B cell (primary cell): ENCODE measurements around the gene LMOD2. TPM values are rescaled to one million over a fixed set of nuclear protein-coding genes. Genes with fewer than 3 reads are reported as not detected.

Experiments used
- ATAC-seq: fragments of 200-7000 bp; cut with Tn5 transposase; one replicate; pipeline ENCODE4 v1.10.0; 2021; ENCODE audit warnings: low read depth, mild to moderate bottlenecking, moderate number of reproducible peaks, moderate library complexity
- CTCF ChIA-PET: fragments of 350-600 bp; sonication (Branson Sonifier 250); formaldehyde crosslinking; loops from one replicate; lab custom pipeline; 2021; ENCODE audit warnings: antibody characterized with exemption, inconsistent platforms; lab: Charles Lee
- POLR2A ChIA-PET: fragments of 350-600 bp; sonication (Branson Sonifier 250); formaldehyde crosslinking; loops from one replicate; lab custom pipeline; 2021; ENCODE audit warnings: antibody characterized with exemption; lab: Charles Lee
- DNase-seq: peaks from one replicate; pipeline ENCODE4 v3.0.0; 2013
- H2AFZ ChIP-seq: 2 replicates; pipeline ENCODE4 v1.6.1; 2012; ENCODE audit warnings: mild to moderate bottlenecking, low read depth, low read length; ENCODE audit not compliant: insufficient read depth, poor library complexity, severe bottlenecking
- H3K27ac ChIP-seq, 2 donors: 1 replicate in 1 of 2; 2 replicates in 1 of 2; pipeline ENCODE4 v1.5.1; 2012 to 2013; ENCODE audit warnings: low read length in 2 of 2, mild to moderate bottlenecking in 2 of 2, moderate library complexity in 1 of 2
- H3K27me3 ChIP-seq, 4 experiments: fragments of 200-600 bp in 1 of 4; sonication (generic) in 1 of 4; replicated peaks in 1 of 4; 1 replicate in 2 of 4; 2 replicates in 2 of 4; pipeline versions ENCODE4 v1.6.1 to v1.7.0; 2013 to 2016; ENCODE audit warnings: low read length in 3 of 4, mild to moderate bottlenecking in 2 of 4, mixed read lengths in 1 of 4, moderate library complexity in 1 of 4; ENCODE audit not compliant: insufficient read depth in 4 of 4, control insufficient read depth in 3 of 4; ENCODE audit errors: control extremely low read depth in 1 of 4
- H3K36me3 ChIP-seq, 2 experiments: replicated peaks in 1 of 2; 1 replicate in 1 of 2; 2 replicates in 1 of 2; pipeline versions ENCODE4 v1.6.1 to v1.7.1; 2013; ENCODE audit warnings: low read length in 1 of 2; ENCODE audit not compliant: insufficient read depth in 2 of 2, control insufficient read depth in 1 of 2; ENCODE audit errors: control extremely low read depth in 1 of 2, extremely low read depth in 1 of 2
- H3K4me1 ChIP-seq, 2 donors: fragments of 200-600 bp in 1 of 2; sonication (generic) in 1 of 2; 1 replicate in 1 of 2; 2 replicates in 1 of 2; pipeline versions ENCODE4 v1.5.1 to v1.6.1; 2013 to 2017; ENCODE audit warnings: low read length in 2 of 2; ENCODE audit not compliant: control insufficient read depth in 2 of 2, insufficient read depth in 2 of 2
- H3K4me2 ChIP-seq: replicated peaks from 2 replicates; pipeline ENCODE3; 2012; ENCODE audit warnings: mild to moderate bottlenecking, low read depth, low read length; ENCODE audit not compliant: poor library complexity, severe bottlenecking
- H3K4me3 ChIP-seq, 5 experiments: fragments of 200-600 bp in 1 of 5; sonication (generic) in 1 of 5; 1 replicate in 3 of 5; 2 replicates in 2 of 5; pipeline versions ENCODE4 v1.5.1 to v1.7.0; 2011 to 2016; ENCODE audit warnings: low read length in 4 of 5, mild to moderate bottlenecking in 4 of 5, low read depth in 2 of 5, control low read depth in 1 of 5, moderate library complexity in 1 of 5; ENCODE audit not compliant: insufficient read depth in 1 of 5; ENCODE audit errors: control extremely low read depth in 1 of 5, extremely low read depth in 1 of 5
- H3K79me2 ChIP-seq: fragments of 200-600 bp; sonication (generic); one replicate; pipeline ENCODE4 v1.6.0; 2016; ENCODE audit warnings: low read length; ENCODE audit not compliant: control insufficient read depth, insufficient read depth
- H3K9ac ChIP-seq: fragments of 200-600 bp; sonication (generic); 2 replicates; pipeline ENCODE4 v1.6.1; 2017; ENCODE audit warnings: mild to moderate bottlenecking, low read length, moderate library complexity
- H3K9me3 ChIP-seq, 3 donors: one replicate each; pipeline versions ENCODE4 v1.6.1 to v1.7.1; 2013; ENCODE audit warnings: low read length in 2 of 3; ENCODE audit not compliant: control insufficient read depth in 2 of 3, insufficient read depth in 1 of 3; ENCODE audit errors: control extremely low read depth in 1 of 3
- H4K20me1 ChIP-seq: 2 replicates; pipeline ENCODE4 v1.6.0; 2012; ENCODE audit warnings: mild to moderate bottlenecking, low read length; ENCODE audit not compliant: insufficient read depth, control insufficient read depth, poor library complexity, severe bottlenecking
- H3K27ac Mint-ChIP-seq: one replicate; pipeline ENCODE4 v1.8.0; 2021; ENCODE audit warnings: mixed read lengths
- H3K27me3 Mint-ChIP-seq: one replicate; pipeline ENCODE4 v1.8.0; 2021; ENCODE audit warnings: mixed read lengths
- H3K4me1 Mint-ChIP-seq: one replicate; pipeline ENCODE4 v1.8.0; 2021; ENCODE audit warnings: mixed read lengths
- H3K4me3 Mint-ChIP-seq: one replicate; pipeline ENCODE4 v1.8.0; 2021; ENCODE audit warnings: mixed read lengths
- H3K9me3 Mint-ChIP-seq: one replicate; pipeline ENCODE4 v1.8.0; 2022; ENCODE audit warnings: mixed read lengths; ENCODE audit not compliant: insufficient read depth
- EZH2 ChIP-seq: IDR thresholded peaks from 2 replicates; pipeline ENCODE4 v1.6.1; 2012; ENCODE audit warnings: borderline replicate concordance, low read depth, mild to moderate bottlenecking, moderate library complexity, low read length; ENCODE audit not compliant: insufficient read depth, poor library complexity, severe bottlenecking
- WGBS: methylation state at CpG from one replicate; pipeline ENCODE4 v1.1.5; 2013; ENCODE audit warnings: missing lambda C conversion rate; ENCODE audit not compliant: insufficient coverage; 5-methylcytosine and 5-hydroxymethylcytosine counted together
- intact Hi-C: fragments of 100-400 bp; cut with micrococcal nuclease; formaldehyde crosslinking; loops from one replicate; pipeline ENCODE4 v1.10.0; 2022
- polyA plus RNA-seq: library from polyadenylated mRNA; depleted of rRNA; stranded (reverse); fragments of >200 nt; gene quantifications from 2 replicates; pipeline ENCODE4 v1.2.3, GENCODE V29; 2012
- total RNA-seq, 2 donors: library from RNA; stranded (reverse); fragments of 120-200 nt in 1 of 2; gene quantifications; 1 replicate in 1 of 2; 2 replicates in 1 of 2; pipeline versions ENCODE4 v1.2.3 to v1.2.4, GENCODE V29; 2013 to 2022
- TF ChIP-seq, protein P1 (sequence below): fragments of 200-600 bp; IDR thresholded peaks from one replicate; pipeline ENCODE4 v1.8.0; 2022; ENCODE audit warnings: antibody characterized with exemption, mild to moderate bottlenecking

LMOD2 gene
- total and polyA plus RNA-seq, 2 donors (not counting 1 experiment from before 2014, with no cell fraction given): not detected

- TF ChIP-seq EZH2: no peak
- TF ChIP-seq, protein P1, sequence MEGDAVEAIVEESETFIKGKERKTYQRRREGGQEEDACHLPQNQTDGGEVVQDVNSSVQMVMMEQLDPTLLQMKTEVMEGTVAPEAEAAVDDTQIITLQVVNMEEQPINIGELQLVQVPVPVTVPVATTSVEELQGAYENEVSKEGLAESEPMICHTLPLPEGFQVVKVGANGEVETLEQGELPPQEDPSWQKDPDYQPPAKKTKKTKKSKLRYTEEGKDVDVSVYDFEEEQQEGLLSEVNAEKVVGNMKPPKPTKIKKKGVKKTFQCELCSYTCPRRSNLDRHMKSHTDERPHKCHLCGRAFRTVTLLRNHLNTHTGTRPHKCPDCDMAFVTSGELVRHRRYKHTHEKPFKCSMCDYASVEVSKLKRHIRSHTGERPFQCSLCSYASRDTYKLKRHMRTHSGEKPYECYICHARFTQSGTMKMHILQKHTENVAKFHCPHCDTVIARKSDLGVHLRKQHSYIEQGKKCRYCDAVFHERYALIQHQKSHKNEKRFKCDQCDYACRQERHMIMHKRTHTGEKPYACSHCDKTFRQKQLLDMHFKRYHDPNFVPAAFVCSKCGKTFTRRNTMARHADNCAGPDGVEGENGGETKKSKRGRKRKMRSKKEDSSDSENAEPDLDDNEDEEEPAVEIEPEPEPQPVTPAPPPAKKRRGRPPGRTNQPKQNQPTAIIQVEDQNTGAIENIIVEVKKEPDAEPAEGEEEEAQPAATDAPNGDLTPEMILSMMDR: no peak
- Mint-ChIP-seq H3K4me3 (no peak overlapping the region), H3K27ac (no peak overlapping the region), H3K27me3 (peaks cover 3% of the 10 kb centered on the region), H3K9me3 (no peaks in the 10 kb centered on the region), H3K4me1 (no peaks in the 10 kb centered on the region)
- H3K4me2 ChIP-seq: no peak overlapping the region
- no peak overlapping the region for H2AFZ ChIP-seq
- no peaks in the 10 kb centered on the region for H3K4me1 ChIP-seq
- H3K79me2 ChIP-seq: no peaks in the 10 kb centered on the region
- H3K9ac ChIP-seq: no peak overlapping the region
- 100% methylated on average over 2 of the region's 3 CpGs for WGBS
- no peaks in the 10 kb centered on the region for H3K9me3 ChIP-seq
- CTCF ChIA-PET: interaction anchor here (0.5 to 0.7 kb wide), 2 partner anchors 12 to 158 kb away, joined by 3 read pairs; no protein-coding TSS in a partner anchor
- H3K36me3 ChIP-seq: no peaks in the 10 kb centered on the region
- intact Hi-C loops: no loop called here
- H3K27ac ChIP-seq: no peak overlapping the region
- no peaks in the 10 kb centered on the region for H3K27me3 ChIP-seq
- ATAC-seq (no peak), DNase-seq (no peak)
- no peak overlapping the region for H3K4me3 ChIP-seq
- no peaks in the 10 kb centered on the region for H4K20me1 ChIP-seq
- POLR2A ChIA-PET: no interaction called here
Measured at GRCh38 chr7:123673752-123674398, 18.2 kb downstream of the LMOD2 start.

GRCh38 chr7:123674399-123675180 is 18.9 kb downstream of the LMOD2 start:
- Histone ChIP-seq H3K36me3 (no peaks in the 10 kb centered on the region), H3K4me2 (no peak overlapping the region), H3K79me2 (no peaks in the 10 kb centered on the region), H3K9ac (no peak overlapping the region), H2AFZ (no peak overlapping the region), H3K4me1 (no peaks in the 10 kb centered on the region), H4K20me1 (no peaks in the 10 kb centered on the region), H3K9me3 (no peaks in the 10 kb centered on the region), H3K27ac (no peak overlapping the region), H3K4me3 (no peak overlapping the region), H3K27me3 (no peaks in the 10 kb centered on the region)
- TF ChIP-seq, protein P1: no peak
- no peak for TF ChIP-seq EZH2
- ChIA-PET CTCF (interaction anchor here (0.7 kb wide), 1 partner anchor 11 kb away, joined by 3 read pairs; no protein-coding TSS in a partner anchor), POLR2A (no interaction called here)
- Mint-ChIP-seq H3K4me3 (no peak overlapping the region), H3K9me3 (no peaks in the 10 kb centered on the region), H3K4me1 (no peaks in the 10 kb centered on the region), H3K27ac (no peak overlapping the region), H3K27me3 (peaks cover 3% of the 10 kb centered on the region)
- WGBS: 83% methylated on average over 1 of the region's 2 CpGs
- intact Hi-C loops: no loop called here
- ATAC-seq (no peak), DNase-seq (no peak)
